IPS-20b (cell line): ENCODE results near the gene NRF1.

ENCODE experiments used
- H3K27ac ChIP-seq: one replicate; pipeline ENCODE4 v1.5.1; 2013; ENCODE audit warnings: low read length
- H3K27me3 ChIP-seq: 2 replicates; pipeline ENCODE4 v1.6.1; 2013; ENCODE audit warnings: mild to moderate bottlenecking, low read length, inconsistent platforms; ENCODE audit not compliant: insufficient read depth
- H3K36me3 ChIP-seq: 2 replicates; pipeline ENCODE4 v1.6.1; 2013; ENCODE audit warnings: low read depth, mild to moderate bottlenecking, inconsistent platforms, low read length, moderate library complexity; ENCODE audit not compliant: insufficient read depth
- H3K4me1 ChIP-seq: 2 replicates; pipeline ENCODE4 v1.6.1; 2013; ENCODE audit warnings: mild to moderate bottlenecking, control low read depth, inconsistent platforms, low read length, moderate library complexity; ENCODE audit not compliant: insufficient read depth
- H3K4me3 ChIP-seq: 2 replicates; pipeline ENCODE4 v1.5.1; 2013; ENCODE audit warnings: mild to moderate bottlenecking, low read length, inconsistent platforms
- H3K9ac ChIP-seq: 2 replicates; pipeline ENCODE4 v1.6.1; 2013; ENCODE audit warnings: low read depth, mild to moderate bottlenecking, inconsistent platforms, low read length, moderate library complexity
- H3K9me3 ChIP-seq: 2 replicates; pipeline ENCODE4 v1.6.1; 2013; ENCODE audit warnings: mild to moderate bottlenecking, low read depth, low read length, inconsistent platforms; ENCODE audit not compliant: insufficient read depth

Gene NRF1

GRCh38 chr7:129782818-129783583 lies 171.5 kb downstream of the NRF1 start:
- Histone ChIP-seq H3K9me3 (peaks cover 3% of the 10 kb centered on the region; the same call in 1 of the 2 replicates), H3K9ac (no peak overlapping the region), H3K4me1 (peaks cover 20% of the 10 kb centered on the region), H3K4me3 (peak overlapping the region; percentile 73; the same call in 1 of the 2 replicates), H3K36me3 (no peaks in the 10 kb centered on the region), H3K27ac (no peak overlapping the region), H3K27me3 (peaks cover 100% of the 10 kb centered on the region)

- Histone ChIP-seq H3K4me3 (no peak overlapping the region), H3K9ac (no peak overlapping the region), H3K27ac (no peak overlapping the region), H3K4me1 (peaks cover 19% of the 10 kb centered on the region), H3K9me3 (peaks cover 3% of the 10 kb centered on the region; the same call in 1 of the 2 replicates), H3K27me3 (peaks cover 100% of the 10 kb centered on the region), H3K36me3 (no peaks in the 10 kb centered on the region)
Observed at GRCh38 chr7:129783584-129783919, 172.0 kb downstream of the NRF1 start.

GRCh38 chr7:129784437-129784782 lies 172.9 kb downstream of the NRF1 start:
- Histone ChIP-seq H3K27ac (no peak overlapping the region), H3K27me3 (peaks cover 100% of the 10 kb centered on the region), H3K9ac (no peak overlapping the region), H3K36me3 (no peaks in the 10 kb centered on the region), H3K4me1 (peaks cover 19% of the 10 kb centered on the region), H3K4me3 (no peak overlapping the region), H3K9me3 (peaks cover 3% of the 10 kb centered on the region; the same call in 1 of the 2 replicates)

- H3K27me3 ChIP-seq, result peaks cover 100% of the 10 kb centered on the region
Observed at GRCh38 chr7:129784783-129785684, 173.5 kb downstream of the NRF1 start.

GRCh38 chr7:129785685-129786514 lies 174.4 kb downstream of the NRF1 start:
- peaks cover 19% of the 10 kb centered on the region for H3K4me1 ChIP-seq
- H3K27me3 ChIP-seq, result peaks cover 100% of the 10 kb centered on the region
- H3K9me3 ChIP-seq, result peaks cover 3% of the 10 kb centered on the region; the same call in 1 of the 2 replicates
- H3K36me3 ChIP-seq, result no peaks in the 10 kb centered on the region
- H3K27ac ChIP-seq, result no peak overlapping the region
- H3K4me3 ChIP-seq, result no peak overlapping the region; the same call in 1 of the 2 replicates
- H3K9ac ChIP-seq, result no peak overlapping the region

More at GRCh38 chr7:129784783-129785684, 173.5 kb downstream of the NRF1 start:
- H3K9ac ChIP-seq, result no peak overlapping the region
- H3K9me3 ChIP-seq, result peaks cover 3% of the 10 kb centered on the region; the same call in 1 of the 2 replicates
- no peak overlapping the region; the same call in 1 of the 2 replicates for H3K4me3 ChIP-seq
- H3K27ac ChIP-seq, result no peak overlapping the region
- H3K36me3 ChIP-seq, result no peaks in the 10 kb centered on the region
- H3K4me1 ChIP-seq, result peaks cover 19% of the 10 kb centered on the region

GRCh38 chr7:129786825-129787563 lies 175.5 kb downstream of the NRF1 start:
- H3K4me1 ChIP-seq, result peaks cover 19% of the 10 kb centered on the region
- no peak overlapping the region for H3K4me3 ChIP-seq
- H3K27ac ChIP-seq, result no peak overlapping the region
- peaks cover 3% of the 10 kb centered on the region; the same call in 1 of the 2 replicates for H3K9me3 ChIP-seq
- H3K9ac ChIP-seq, result no peak overlapping the region
- no peaks in the 10 kb centered on the region for H3K36me3 ChIP-seq
- peaks cover 100% of the 10 kb centered on the region for H3K27me3 ChIP-seq

- H3K9ac ChIP-seq, result no peak overlapping the region
- H3K4me3 ChIP-seq, result no peak overlapping the region
- H3K27ac ChIP-seq, result no peak overlapping the region
- peaks cover 15% of the 10 kb centered on the region for H3K4me1 ChIP-seq
- H3K9me3 ChIP-seq, result peaks cover 3% of the 10 kb centered on the region; the same call in 1 of the 2 replicates
- peaks cover 93% of the 10 kb centered on the region for H3K27me3 ChIP-seq
- no peaks in the 10 kb centered on the region for H3K36me3 ChIP-seq
Observed at GRCh38 chr7:129789000-129789399, 177.5 kb downstream of the NRF1 start.

GRCh38 chr7:129789652-129790051 lies 178.1 kb downstream of the NRF1 start:
- no peak overlapping the region for H3K27ac ChIP-seq

GRCh38 chr7:129790136-129790535 lies 178.6 kb downstream of the NRF1 start:
- Histone ChIP-seq H3K36me3 (no peaks in the 10 kb centered on the region), H3K9ac (no peak overlapping the region), H3K4me1 (peaks cover 13% of the 10 kb centered on the region), H3K4me3 (no peak overlapping the region), H3K9me3 (no peaks in the 10 kb centered on the region), H3K27me3 (peaks cover 82% of the 10 kb centered on the region), H3K27ac (no peak overlapping the region)

More at GRCh38 chr7:129789652-129790051, 178.1 kb downstream of the NRF1 start:
- no peaks in the 10 kb centered on the region for H3K36me3 ChIP-seq
- H3K9ac ChIP-seq, result no peak overlapping the region
- no peak overlapping the region for H3K4me3 ChIP-seq
- peaks cover 1% of the 10 kb centered on the region; the same call in 1 of the 2 replicates for H3K9me3 ChIP-seq
- H3K4me1 ChIP-seq, result peaks cover 15% of the 10 kb centered on the region
- H3K27me3 ChIP-seq, result peaks cover 87% of the 10 kb centered on the region

- H3K27ac ChIP-seq, result no peak overlapping the region
- no peak overlapping the region for H3K4me3 ChIP-seq
- peaks cover 5% of the 10 kb centered on the region; the same call in 1 of the 2 replicates for H3K4me1 ChIP-seq
- no peaks in the 10 kb centered on the region for H3K9me3 ChIP-seq
- no peaks in the 10 kb centered on the region for H3K36me3 ChIP-seq
- peaks cover 56% of the 10 kb centered on the region for H3K27me3 ChIP-seq
- no peak overlapping the region for H3K9ac ChIP-seq
Observed at GRCh38 chr7:129792721-129793120, 181.2 kb downstream of the NRF1 start.
